Fibroblast of lung (primary cell): Measurements from ENCODE around the gene CYP2C19. TPM values are rescaled to one million over a fixed set of nuclear protein-coding genes. Genes with fewer than 3 reads are reported as not detected.
"Not testable (repeated sequence)": the region's sequence is repeated elsewhere in the genome, so short reads cannot be mapped to it uniquely, and the experiment has no call there.

Source experiments
- DNase-seq, 2 donors: peaks; one replicate each; pipeline versions ENCODE4 v3.0.0 to v3.0.0-alpha.2; 2010; ENCODE audit warnings: low read depth in 2 of 2
- H2AFZ ChIP-seq: 2 replicates; pipeline ENCODE4 v1.5.1; 2012; ENCODE audit warnings: low read length, control low read depth, inconsistent platforms
- H3K27ac ChIP-seq: 2 replicates; pipeline ENCODE4 v1.5.1; 2011; ENCODE audit warnings: low read length, control low read depth; ENCODE audit not compliant: insufficient read depth
- H3K27me3 ChIP-seq: 2 replicates; pipeline ENCODE4 v1.5.1; 2011; ENCODE audit warnings: mild to moderate bottlenecking, low read length; ENCODE audit not compliant: control insufficient read depth, insufficient read depth
- H3K36me3 ChIP-seq: 2 replicates; pipeline ENCODE4 v1.5.1; 2011; ENCODE audit warnings: low read length; ENCODE audit not compliant: control insufficient read depth, insufficient read depth
- H3K4me1 ChIP-seq: 2 replicates; pipeline ENCODE4 v1.5.1; 2011; ENCODE audit warnings: low read length; ENCODE audit not compliant: control insufficient read depth, insufficient read depth; ENCODE audit errors: extremely low read depth
- H3K4me2 ChIP-seq: 2 replicates; pipeline ENCODE4 v1.5.1; 2011; ENCODE audit warnings: low read length, control low read depth; ENCODE audit not compliant: insufficient read depth; ENCODE audit errors: extremely low read depth
- H3K4me3 ChIP-seq, 4 experiments: fragments of 200-600 bp in 1 of 4; sonication (generic) in 1 of 4; replicated peaks in 1 of 4; 2 replicates each; pipeline ENCODE4 v1.5.1; 2011 to 2016; ENCODE audit warnings: low read length in 4 of 4, low read depth in 3 of 4, mild to moderate bottlenecking in 3 of 4, control low read depth in 2 of 4, inconsistent platforms in 1 of 4, mixed read lengths in 1 of 4; ENCODE audit not compliant: insufficient read depth in 1 of 4; ENCODE audit errors: control extremely low read depth in 1 of 4
- H3K79me2 ChIP-seq: 2 replicates; pipeline ENCODE4 v1.5.1; 2012; ENCODE audit warnings: mild to moderate bottlenecking, low read length, inconsistent platforms; ENCODE audit not compliant: control insufficient read depth, insufficient read depth
- H3K9ac ChIP-seq: 2 replicates; pipeline ENCODE4 v1.5.1; 2011; ENCODE audit warnings: mild to moderate bottlenecking, low read length, control low read depth; ENCODE audit not compliant: insufficient read depth
- H3K9me3 ChIP-seq: 2 replicates; pipeline ENCODE4 v1.5.1; 2012; ENCODE audit warnings: low read depth, low read length; ENCODE audit not compliant: control insufficient read depth, insufficient read depth
- H4K20me1 ChIP-seq: 2 replicates; pipeline ENCODE4 v1.5.1; 2011; ENCODE audit warnings: low read length; ENCODE audit not compliant: control insufficient read depth, insufficient read depth; ENCODE audit errors: extremely low read depth
- CTCF ChIP-seq, 2 donors: IDR thresholded peaks in 1 of 2; conservative IDR thresholded peaks in 1 of 2; 1 replicate in 1 of 2; 2 replicates in 1 of 2; pipeline ENCODE4 v1.5.1; 2011 to 2012; ENCODE audit warnings: low read length in 2 of 2, control low read depth in 1 of 2, inconsistent platforms in 1 of 2, low read depth in 1 of 2, mild to moderate bottlenecking in 1 of 2
- EZH2 ChIP-seq: IDR thresholded peaks from 2 replicates; pipeline ENCODE4 v1.5.1; 2012; ENCODE audit warnings: low read length, control low read depth, mild to moderate bottlenecking; ENCODE audit errors: missing control alignments
- polyA plus RNA-seq, 2 donors: library from polyadenylated mRNA; depleted of rRNA in 1 of 2; stranded (reverse) in 1 of 2; unstranded in 1 of 2; fragments of >200 nt; gene quantifications; 2 replicates each; pipeline ENCODE4 v1.2.1, GENCODE V29; 2011 to 2012; ENCODE audit warnings: missing spikeins in 1 of 2
- total RNA-seq: library from RNA; depleted of rRNA; stranded (reverse); fragments of >200 nt; gene quantifications from 2 replicates; pipeline ENCODE4 v1.2.1, GENCODE V29; 2014

CYP2C19 gene
- total and polyA plus RNA-seq, 2 donors (not counting 1 experiment from before 2014, with no cell fraction given), result not detected

- H3K36me3 ChIP-seq, result no peaks in the 10 kb centered on the region
- no peaks in the 10 kb centered on the region for H3K79me2 ChIP-seq
- H3K4me1 ChIP-seq, result no peaks in the 10 kb centered on the region
- DNase-seq, result no peak
- TF ChIP-seq EZH2, result no peak
- TF ChIP-seq CTCF (conservative IDR thresholded peaks at IDR 0.05 in 1 of 2, IDR thresholded peaks at IDR 0.05 in 1 of 2; ENCODE audit: low read depth in 1 of 2, low read length in 2 of 2), result no peak
- no peak overlapping the region for H3K27ac ChIP-seq
- H3K9ac ChIP-seq, result no peak overlapping the region
- no peaks in the 10 kb centered on the region for H3K9me3 ChIP-seq
- no peaks in the 10 kb centered on the region for H3K27me3 ChIP-seq
- no peak overlapping the region for H3K4me3 ChIP-seq
- no peak overlapping the region for H3K4me2 ChIP-seq
- H4K20me1 ChIP-seq, result no peaks in the 10 kb centered on the region
- H2AFZ ChIP-seq, result no peak overlapping the region
Observed at GRCh38 chr10:94757916-94758315, 4.6 kb upstream of the CYP2C19 start.

- Histone ChIP-seq H3K4me3 (no peak overlapping the region), H4K20me1 (no peaks in the 10 kb centered on the region), H3K79me2 (no peaks in the 10 kb centered on the region), H3K4me2 (no peak overlapping the region), H3K4me1 (no peaks in the 10 kb centered on the region), H3K27ac (no peak overlapping the region), H2AFZ (no peak overlapping the region), H3K27me3 (no peaks in the 10 kb centered on the region), H3K9me3 (no peaks in the 10 kb centered on the region), H3K9ac (no peak overlapping the region), H3K36me3 (no peaks in the 10 kb centered on the region)
- DNase-seq, result no peak
- no peak for TF ChIP-seq EZH2
- TF ChIP-seq CTCF (conservative IDR thresholded peaks at IDR 0.05 in 1 of 2, IDR thresholded peaks at IDR 0.05 in 1 of 2; ENCODE audit: low read depth in 1 of 2, low read length in 2 of 2), result no peak
Observed at GRCh38 chr10:94760586-94761178, 1.8 kb upstream of the CYP2C19 start.

- H4K20me1 ChIP-seq, H3K4me3 ChIP-seq, H2AFZ ChIP-seq, H3K4me2 ChIP-seq, H3K36me3 ChIP-seq, DNase-seq, H3K9ac ChIP-seq, H3K27ac ChIP-seq, H3K79me2 ChIP-seq, H3K9me3 ChIP-seq, H3K27me3 ChIP-seq, H3K4me1 ChIP-seq: not testable (repeated sequence)
Observed at GRCh38 chr10:94775425-94775824, 12.9 kb downstream of the CYP2C19 start.
